ENCODE results near the gene THUMPD1.
"Not testable (repeated sequence)": the region's sequence is repeated elsewhere in the genome, so short reads cannot be mapped to it uniquely, and the experiment has no call there.

Gene THUMPD1

GRCh38 chr16:20747030-20747816, 5.6 kb upstream of the THUMPD1 start:
- FAIRE-seq = no peak

- FAIRE-seq = no peak
Measured at GRCh38 chr16:20746461-20746860, 4.8 kb upstream of the THUMPD1 start.

- FAIRE-seq = no peak
Measured at GRCh38 chr16:20744922-20745440, 3.4 kb upstream of the THUMPD1 start.

GRCh38 chr16:20743591-20743990, 2.0 kb upstream of the THUMPD1 start:
- no peak for FAIRE-seq

GRCh38 chr16:20740901-20741521, 607 bp downstream of the THUMPD1 start:
- no peak for FAIRE-seq

GRCh38 chr16:20740007-20740883, 1.4 kb downstream of the THUMPD1 start:
- FAIRE-seq = no peak

GRCh38 chr16:20735490-20735889, 6.1 kb downstream of the THUMPD1 start:
- FAIRE-seq = no peak

- FAIRE-seq = no peak
Measured at GRCh38 chr16:20734782-20735181, 6.8 kb downstream of the THUMPD1 start.

GRCh38 chr16:20734056-20734455, 7.6 kb downstream of the THUMPD1 start:
- no peak for FAIRE-seq

GRCh38 chr16:20729141-20729540, 12.5 kb downstream of the THUMPD1 start:
- FAIRE-seq = no peak

GRCh38 chr16:20727181-20727580, 14.4 kb downstream of the THUMPD1 start:
- FAIRE-seq = no peak

GRCh38 chr16:20726661-20727060, 15.0 kb downstream of the THUMPD1 start:
- no peak for FAIRE-seq

GRCh38 chr16:20720251-20720650, 21.4 kb downstream of the THUMPD1 start:
- FAIRE-seq = no peak

GRCh38 chr16:20717718-20718117, 23.9 kb downstream of the THUMPD1 start:
- not testable (repeated sequence) for FAIRE-seq

GRCh38 chr16:20711277-20711911, 30.2 kb downstream of the THUMPD1 start:
- no peak for FAIRE-seq

GRCh38 chr16:20708129-20708528, 33.5 kb downstream of the THUMPD1 start:
- not testable (repeated sequence) for FAIRE-seq

- FAIRE-seq = no peak
Measured at GRCh38 chr16:20707461-20707860, 34.2 kb downstream of the THUMPD1 start.

GRCh38 chr16:20705972-20706371, 35.6 kb downstream of the THUMPD1 start:
- FAIRE-seq = not testable (repeated sequence)

GRCh38 chr16:20704281-20704680, 37.3 kb downstream of the THUMPD1 start:
- FAIRE-seq = no peak

GRCh38 chr16:20701692-20702091, 39.9 kb downstream of the THUMPD1 start:
- not testable (repeated sequence) for FAIRE-seq

- FAIRE-seq = no peak
Measured at GRCh38 chr16:20696618-20697017, 45.0 kb downstream of the THUMPD1 start.

GRCh38 chr16:20695024-20695423, 46.6 kb downstream of the THUMPD1 start:
- FAIRE-seq = no peak

- FAIRE-seq = not testable (repeated sequence)
Measured at GRCh38 chr16:20694096-20694495, 47.5 kb downstream of the THUMPD1 start.

Measured in TTC549 (cell line).